Measurements from ENCODE around the gene KCNN2.

The KCNN2 gene

GRCh38 chr5:114473541-114473940 lies 111.7 kb downstream of the KCNN2 start:
- no peak for TF ChIP-seq Cebpa-rat (IDR thresholded peaks at IDR 0.05)
- Histone ChIP-seq H3K27me3 (no peaks in the 10 kb centered on the region), H3K9ac (no peak overlapping the region), H3K4me3 (no peak overlapping the region), H3K27ac (no peak overlapping the region), H3K36me3 (no peaks in the 10 kb centered on the region), H3K9me3 (peaks cover 3% of the 10 kb centered on the region), H3K4me2 (no peak overlapping the region), H3K4me1 (no peaks in the 10 kb centered on the region), H4K20me1 (no peaks in the 10 kb centered on the region)

GRCh38 chr5:114477816-114478334 lies 116.0 kb downstream of the KCNN2 start:
- Histone ChIP-seq H3K4me2 (no peak overlapping the region), H3K9ac (no peak overlapping the region), H3K27ac (no peak overlapping the region), H3K27me3 (no peaks in the 10 kb centered on the region), H3K36me3 (no peaks in the 10 kb centered on the region), H3K9me3 (peaks cover 13% of the 10 kb centered on the region), H3K4me3 (no peak overlapping the region), H3K4me1 (no peaks in the 10 kb centered on the region), H4K20me1 (no peaks in the 10 kb centered on the region)
- no peak for TF ChIP-seq Cebpa-rat (IDR thresholded peaks at IDR 0.05)

GRCh38 chr5:114500756-114501155 lies 138.9 kb downstream of the KCNN2 start:
- TF ChIP-seq Cebpa-rat (IDR thresholded peaks at IDR 0.05) = no peak
- Histone ChIP-seq H3K4me2 (no peak overlapping the region), H3K27ac (no peak overlapping the region), H3K4me1 (peaks cover 5% of the 10 kb centered on the region; the same call in 1 of the 2 replicates), H3K4me3 (no peak overlapping the region), H3K9ac (no peak overlapping the region), H3K9me3 (no peaks in the 10 kb centered on the region), H3K36me3 (no peaks in the 10 kb centered on the region), H4K20me1 (no peaks in the 10 kb centered on the region), H3K27me3 (no peaks in the 10 kb centered on the region)

GRCh38 chr5:114504560-114504959 lies 142.7 kb downstream of the KCNN2 start:
- Histone ChIP-seq H4K20me1 (no peaks in the 10 kb centered on the region), H3K36me3 (no peaks in the 10 kb centered on the region), H3K27ac (no peak overlapping the region), H3K4me3 (no peak overlapping the region), H3K9ac (no peak overlapping the region), H3K27me3 (no peaks in the 10 kb centered on the region), H3K4me1 (peaks cover 5% of the 10 kb centered on the region; the same call in 1 of the 2 replicates), H3K4me2 (no peak overlapping the region), H3K9me3 (no peaks in the 10 kb centered on the region)
- TF ChIP-seq Cebpa-rat (IDR thresholded peaks at IDR 0.05) = no peak

GRCh38 chr5:114524221-114524620 lies 162.4 kb downstream of the KCNN2 start:
- no peak overlapping the region for H3K27ac ChIP-seq
- H3K4me2 ChIP-seq = no peak overlapping the region
- no peaks in the 10 kb centered on the region for H4K20me1 ChIP-seq
- H3K9ac ChIP-seq = no peak overlapping the region
- no peaks in the 10 kb centered on the region for H3K27me3 ChIP-seq
- peaks cover 12% of the 10 kb centered on the region for H3K4me1 ChIP-seq
- H3K36me3 ChIP-seq = no peaks in the 10 kb centered on the region
- peaks cover 14% of the 10 kb centered on the region for H3K9me3 ChIP-seq
- no peak overlapping the region for H3K4me3 ChIP-seq
- TF ChIP-seq Cebpa-rat (IDR thresholded peaks at IDR 0.05) = no peak

GRCh38 chr5:114544561-114544960 lies 182.7 kb downstream of the KCNN2 start:
- TF ChIP-seq Cebpa-rat (IDR thresholded peaks at IDR 0.05) = no peak
- no peak overlapping the region for H3K4me3 ChIP-seq

More at GRCh38 chr5:114544561-114544960, 182.7 kb downstream of the KCNN2 start:
- Histone ChIP-seq H3K4me1 (no peaks in the 10 kb centered on the region), H3K27ac (no peak overlapping the region), H3K9me3 (no peaks in the 10 kb centered on the region), H3K36me3 (no peaks in the 10 kb centered on the region), H3K4me2 (no peak overlapping the region), H3K27me3 (no peaks in the 10 kb centered on the region), H4K20me1 (no peaks in the 10 kb centered on the region), H3K9ac (no peak overlapping the region)
